Nephron (organoid): ENCODE results near the gene GHRH.

Experiments
- H3K27ac Mint-ChIP-seq, 3 experiments: 2 replicates each; pipeline ENCODE4 v1.8.0; 2020; ENCODE audit warnings: mixed read lengths in 3 of 3, mild to moderate bottlenecking in 2 of 3, moderate library complexity in 1 of 3
- H3K27me3 Mint-ChIP-seq: 2 replicates; pipeline ENCODE4 v1.8.0; 2021; ENCODE audit warnings: low read depth, mild to moderate bottlenecking, moderate library complexity, mixed read lengths
- H3K36me3 Mint-ChIP-seq: 2 replicates; pipeline ENCODE4 v1.8.0; 2020; ENCODE audit warnings: low read depth, mixed read lengths
- H3K4me1 Mint-ChIP-seq: 2 replicates; pipeline ENCODE4 v1.8.0; 2020; ENCODE audit warnings: mixed read lengths
- H3K4me3 Mint-ChIP-seq, 3 experiments: 2 replicates each; pipeline ENCODE4 v1.8.0; 2020; ENCODE audit warnings: mild to moderate bottlenecking in 3 of 3, mixed read lengths in 3 of 3, moderate library complexity in 2 of 3
- H3K9me3 Mint-ChIP-seq: 2 replicates; pipeline ENCODE4 v1.8.0; 2020; ENCODE audit warnings: mixed read lengths
- TF ChIP-seq, protein P1 (sequence below), 3 experiments: fragments of 200-600 bp; sonication (generic); IDR thresholded peaks; one replicate each; pipeline ENCODE4 v1.5.0; 2021; ENCODE audit warnings: antibody characterized with exemption in 3 of 3; ENCODE audit not compliant: unreplicated experiment in 3 of 3

The GHRH gene

DNA sequence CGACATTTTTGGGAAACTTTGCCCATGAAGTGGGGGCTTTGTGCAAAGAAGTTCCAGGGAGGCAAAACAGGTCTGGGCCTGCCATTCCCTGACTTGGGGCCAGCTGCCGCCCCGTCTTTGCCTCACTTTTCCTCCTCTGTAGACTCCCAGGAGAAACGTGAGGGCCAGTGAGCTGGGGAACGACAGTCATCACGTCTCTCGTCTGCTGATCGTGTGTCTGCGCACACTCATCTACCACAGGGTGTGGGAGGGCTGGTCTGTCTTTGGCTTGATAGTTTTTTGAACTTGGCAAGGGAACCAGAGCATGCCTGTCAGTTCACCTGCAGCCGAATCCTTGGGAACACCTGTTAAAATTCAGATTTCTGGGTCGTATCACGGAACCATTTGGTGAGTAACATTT, 8.5 kb downstream of the GHRH start:
- Mint-ChIP-seq H3K27me3 (peaks cover 13% of the 10 kb centered on the region), H3K9me3 (peaks cover 4% of the 10 kb centered on the region), H3K27ac (no peak overlapping the region), H3K36me3 (peaks cover 4% of the 10 kb centered on the region), H3K4me3 (no peak overlapping the region), H3K4me1 (peaks cover 5% of the 10 kb centered on the region)
- TF ChIP-seq, protein P1, sequence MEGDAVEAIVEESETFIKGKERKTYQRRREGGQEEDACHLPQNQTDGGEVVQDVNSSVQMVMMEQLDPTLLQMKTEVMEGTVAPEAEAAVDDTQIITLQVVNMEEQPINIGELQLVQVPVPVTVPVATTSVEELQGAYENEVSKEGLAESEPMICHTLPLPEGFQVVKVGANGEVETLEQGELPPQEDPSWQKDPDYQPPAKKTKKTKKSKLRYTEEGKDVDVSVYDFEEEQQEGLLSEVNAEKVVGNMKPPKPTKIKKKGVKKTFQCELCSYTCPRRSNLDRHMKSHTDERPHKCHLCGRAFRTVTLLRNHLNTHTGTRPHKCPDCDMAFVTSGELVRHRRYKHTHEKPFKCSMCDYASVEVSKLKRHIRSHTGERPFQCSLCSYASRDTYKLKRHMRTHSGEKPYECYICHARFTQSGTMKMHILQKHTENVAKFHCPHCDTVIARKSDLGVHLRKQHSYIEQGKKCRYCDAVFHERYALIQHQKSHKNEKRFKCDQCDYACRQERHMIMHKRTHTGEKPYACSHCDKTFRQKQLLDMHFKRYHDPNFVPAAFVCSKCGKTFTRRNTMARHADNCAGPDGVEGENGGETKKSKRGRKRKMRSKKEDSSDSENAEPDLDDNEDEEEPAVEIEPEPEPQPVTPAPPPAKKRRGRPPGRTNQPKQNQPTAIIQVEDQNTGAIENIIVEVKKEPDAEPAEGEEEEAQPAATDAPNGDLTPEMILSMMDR (IDR thresholded peaks at IDR 0.05; ENCODE audit: unreplicated experiment in 3 of 3) = no peak

- Mint-ChIP-seq H3K4me3 (no peak overlapping the region), H3K36me3 (peaks cover 4% of the 10 kb centered on the region), H3K27me3 (peaks cover 10% of the 10 kb centered on the region), H3K27ac (no peak overlapping the region), H3K9me3 (peaks cover 4% of the 10 kb centered on the region), H3K4me1 (peaks cover 5% of the 10 kb centered on the region)
- TF ChIP-seq, protein P1 (IDR thresholded peaks at IDR 0.05; ENCODE audit: unreplicated experiment in 3 of 3) = no peak
Observed at GRCh38 chr20:37251825-37252477, 9.7 kb downstream of the GHRH start.

DNA sequence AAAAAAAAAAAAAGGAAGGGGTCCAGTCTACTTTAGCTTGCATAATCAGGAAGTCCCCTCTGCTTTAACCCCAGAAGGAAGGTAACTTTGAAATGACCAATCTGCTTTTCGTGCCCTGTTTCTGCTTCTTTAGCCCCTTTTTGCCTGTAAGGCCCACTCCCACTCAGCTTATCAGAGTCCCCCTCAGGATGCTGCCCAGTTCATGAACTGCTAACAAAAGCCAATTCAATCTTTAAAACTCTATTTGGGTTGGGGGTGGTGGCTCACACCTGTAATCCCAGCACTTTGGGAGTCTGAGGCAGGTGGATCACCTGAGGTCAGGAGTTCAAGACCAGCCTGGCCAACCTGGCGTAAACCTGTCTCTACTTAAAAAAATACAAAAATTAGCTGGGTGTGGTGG, 12.3 kb downstream of the GHRH start:
- Mint-ChIP-seq H3K9me3 (peaks cover 1% of the 10 kb centered on the region), H3K4me1 (peaks cover 15% of the 10 kb centered on the region)
- TF ChIP-seq, protein P1 (IDR thresholded peaks at IDR 0.05; ENCODE audit: unreplicated experiment in 3 of 3) = no peak

DNA sequence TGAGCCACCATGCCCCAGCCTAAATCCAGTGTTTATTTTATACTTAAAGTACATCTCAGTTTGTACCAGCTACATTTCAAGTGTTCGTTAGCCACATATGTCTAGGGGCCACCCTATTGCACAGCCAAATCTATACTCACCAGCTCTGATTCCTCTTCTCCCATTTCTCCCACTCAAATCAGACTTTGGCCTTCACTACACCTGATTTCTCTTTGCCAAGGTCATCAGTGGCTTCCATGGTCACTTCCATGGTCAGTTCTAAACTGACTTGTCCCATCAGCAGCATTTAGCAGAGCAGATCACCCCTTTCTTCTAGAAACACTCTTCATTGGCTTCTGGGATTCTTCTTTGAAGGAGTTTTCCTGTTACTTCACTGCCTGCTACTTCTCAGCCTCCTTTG, 14.1 kb downstream of the GHRH start:
- Mint-ChIP-seq H3K4me1 (peaks cover 22% of the 10 kb centered on the region), H3K27me3 (peaks cover 4% of the 10 kb centered on the region), H3K27ac (no peak overlapping the region), H3K36me3 (peaks cover 17% of the 10 kb centered on the region), H3K4me3 (no peak overlapping the region), H3K9me3 (no peaks in the 10 kb centered on the region)
- TF ChIP-seq, protein P1 (IDR thresholded peaks at IDR 0.05; ENCODE audit: unreplicated experiment in 3 of 3) = no peak

More for the DNA sequence above, 12.3 kb downstream of the GHRH start:
- Mint-ChIP-seq H3K4me3 (no peak overlapping the region), H3K27me3 (peaks cover 8% of the 10 kb centered on the region), H3K27ac (no peak overlapping the region), H3K36me3 (peaks cover 4% of the 10 kb centered on the region)

DNA sequence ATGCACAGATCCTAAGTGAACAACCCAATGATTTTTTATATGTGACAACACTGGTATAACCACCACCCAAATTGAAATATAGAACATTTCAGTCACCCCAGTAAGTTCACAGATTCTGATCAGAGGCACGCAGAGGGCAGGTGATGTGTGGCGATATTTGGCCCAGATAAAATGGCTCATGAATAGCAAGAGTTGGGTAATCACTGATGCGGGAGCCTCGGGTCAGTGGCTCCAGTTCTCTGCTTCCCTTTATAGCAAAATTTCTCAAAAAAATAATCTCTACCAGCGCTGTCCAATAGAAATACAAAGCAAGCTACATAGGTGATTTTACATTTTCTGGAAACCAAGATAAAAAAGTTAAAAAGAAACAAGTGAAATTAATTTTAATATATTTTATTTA, 14.9 kb downstream of the GHRH start:
- TF ChIP-seq, protein P1 (IDR thresholded peaks at IDR 0.05; ENCODE audit: unreplicated experiment in 3 of 3) = no peak
- Mint-ChIP-seq H3K9me3 (no peaks in the 10 kb centered on the region), H3K36me3 (peaks cover 19% of the 10 kb centered on the region), H3K4me1 (peaks cover 22% of the 10 kb centered on the region), H3K4me3 (no peak overlapping the region), H3K27ac (no peak overlapping the region), H3K27me3 (peaks cover 4% of the 10 kb centered on the region)
